ENCODE results near the gene TNF.
A peak's percentile ranks its signal among the peaks of the same experiment; 100 is the strongest.
"Not testable (repeated sequence)": the region's sequence is repeated elsewhere in the genome, so short reads cannot be mapped to it uniquely, and the experiment has no call there.

The TNF gene

DNA sequence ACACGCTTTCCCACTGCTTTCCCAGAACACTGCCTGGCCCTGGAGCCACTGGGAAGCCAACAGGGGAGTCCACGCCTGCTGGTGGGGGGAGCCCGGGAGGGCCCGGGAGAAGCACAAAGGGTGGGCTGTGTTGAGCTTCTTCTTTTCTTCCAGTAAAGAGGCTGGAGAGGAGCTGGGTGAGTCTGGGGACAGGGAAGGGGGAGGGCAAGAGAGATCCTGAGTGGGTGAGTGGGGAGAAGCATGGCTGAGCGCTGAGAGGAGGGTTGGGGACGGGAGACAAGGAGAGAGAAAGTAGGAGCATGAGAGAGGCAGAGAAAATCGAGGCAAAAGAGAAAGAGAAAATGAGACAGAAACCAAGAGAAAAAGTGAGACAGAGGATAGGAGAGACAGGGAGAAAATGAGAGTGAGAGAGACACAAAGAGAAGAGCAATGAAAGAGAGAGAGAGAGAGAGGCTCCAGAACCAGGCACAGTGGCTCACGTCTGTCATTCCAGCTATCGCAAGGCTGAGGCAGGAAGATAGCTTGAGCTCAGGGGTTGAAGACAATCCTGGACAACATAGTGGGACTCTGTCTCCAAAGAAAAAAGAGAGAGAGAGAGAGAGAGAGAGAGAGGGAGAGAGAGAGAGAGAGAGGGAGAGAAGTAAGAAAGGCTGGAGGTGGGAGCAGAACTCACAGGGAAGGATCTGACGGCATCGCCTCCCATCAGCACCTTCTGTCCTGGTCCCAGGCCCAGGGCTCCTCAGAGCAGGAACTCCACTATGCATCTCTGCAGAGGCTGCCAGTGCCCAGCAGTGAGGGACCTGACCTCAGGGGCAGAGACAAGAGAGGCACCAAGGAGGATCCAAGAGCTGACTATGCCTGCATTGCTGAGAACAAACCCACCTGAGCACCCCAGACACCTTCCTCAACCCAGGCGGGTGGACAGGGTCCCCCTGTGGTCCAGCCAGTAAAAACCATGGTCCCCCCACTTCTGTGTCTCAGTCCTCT lies 12.7 kb downstream of the TNF start:
- no peak for DNase-seq (ENCODE audit: low read depth in 2 of 2, low spot score in 1 of 2)

DNA sequence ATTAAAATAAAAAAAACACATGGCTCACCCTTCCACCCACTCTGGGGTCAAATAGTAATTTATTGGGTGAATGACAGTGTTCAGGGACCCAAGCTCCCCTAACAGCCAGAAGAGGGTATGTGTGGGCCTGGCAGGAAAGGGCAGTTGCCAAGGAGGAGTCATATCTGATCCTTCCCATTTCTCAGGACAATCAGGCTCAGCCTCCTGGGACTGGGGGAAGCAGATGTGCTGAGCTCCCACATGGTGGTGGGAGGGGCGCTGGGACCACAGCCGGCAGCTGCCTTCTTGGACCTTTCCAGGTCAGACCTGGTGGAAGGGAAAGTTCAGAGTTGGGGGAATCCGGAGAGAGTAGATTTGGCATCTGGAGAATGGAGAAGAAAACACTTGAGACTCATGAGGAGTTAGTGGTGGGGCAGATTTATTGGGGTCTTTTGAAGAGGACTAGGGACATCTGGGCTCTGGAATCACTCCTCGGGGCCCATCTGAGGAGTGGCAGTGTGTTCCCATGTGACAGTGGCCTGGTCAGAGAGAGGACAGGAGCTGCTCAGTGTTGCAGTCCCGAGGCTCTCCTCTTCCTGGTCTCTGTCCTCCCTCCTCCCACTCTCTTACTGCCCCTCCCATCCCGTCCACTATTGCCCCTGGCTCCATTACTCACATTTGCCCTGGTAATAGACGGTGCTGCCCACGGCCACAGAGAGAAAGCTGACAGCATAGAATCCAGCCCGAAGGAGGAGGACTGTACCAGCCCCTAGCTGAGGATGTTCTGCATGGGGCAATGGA lies 13.7 kb downstream of the TNF start:
- no peak for DNase-seq (ENCODE audit: low read depth in 2 of 2, low spot score in 1 of 2)

DNA sequence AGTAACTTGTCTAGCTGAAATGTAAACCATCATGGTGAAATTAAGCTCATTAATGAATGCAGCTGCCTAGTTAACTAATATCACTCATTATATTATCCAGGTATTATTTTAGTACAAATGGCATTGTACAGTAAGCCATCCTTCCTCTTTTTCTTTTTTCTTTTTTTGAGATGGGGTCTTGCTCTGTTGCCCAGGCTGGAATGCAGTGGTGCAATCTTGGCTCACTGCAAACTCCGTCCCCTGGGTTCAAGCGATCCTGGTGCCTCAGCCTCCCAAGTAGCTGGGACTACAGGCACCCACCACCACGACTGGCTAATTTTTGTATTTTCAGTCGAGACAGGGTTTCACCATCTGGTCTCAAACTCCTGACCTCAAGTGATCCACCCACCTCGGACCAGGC lies 15.3 kb downstream of the TNF start:
- not testable (repeated sequence) for DNase-seq (ENCODE audit: low read depth in 2 of 2, low spot score in 1 of 2)

DNA sequence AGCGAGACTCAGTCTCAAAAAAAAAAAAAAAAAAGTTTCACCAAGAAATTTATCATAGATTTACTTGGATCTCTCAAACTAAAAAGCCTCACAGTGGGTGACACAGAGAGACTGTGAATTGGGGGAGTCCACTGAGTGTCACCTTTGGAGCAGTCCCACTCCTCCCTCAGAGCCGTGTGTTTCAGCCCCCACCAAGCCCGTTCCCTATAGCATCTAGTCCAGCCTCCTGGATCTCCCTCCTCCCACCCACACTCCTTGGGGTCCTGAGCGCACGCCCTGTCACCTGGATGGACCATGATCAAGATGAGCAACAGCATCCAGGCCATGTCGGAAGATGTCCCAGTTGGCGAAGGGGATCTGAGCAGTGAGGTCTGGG lies 17.0 kb downstream of the TNF start:
- no peak for DNase-seq (ENCODE audit: low read depth in 2 of 2, low spot score in 1 of 2)

DNA sequence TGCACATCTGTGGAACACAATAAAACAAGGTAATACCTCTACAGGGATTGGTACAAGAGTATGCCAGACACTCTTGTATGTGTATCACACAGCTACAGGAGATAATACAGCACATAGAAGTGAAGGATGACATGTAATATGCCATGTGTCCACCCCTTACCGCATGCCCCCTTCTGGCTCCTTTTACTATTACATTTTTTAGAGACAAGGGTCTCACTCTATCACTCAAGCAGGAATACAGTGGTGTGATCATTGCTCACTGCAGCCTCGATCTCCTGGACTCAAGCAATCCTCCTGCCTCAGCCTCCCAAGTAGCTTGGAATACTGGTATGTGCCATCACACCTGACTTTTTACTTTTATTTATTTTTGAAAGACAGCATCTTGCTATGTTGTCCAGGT lies 21.6 kb downstream of the TNF start:
- DNase-seq (ENCODE audit: low read depth in 2 of 2, low spot score in 1 of 2): no peak

DNA sequence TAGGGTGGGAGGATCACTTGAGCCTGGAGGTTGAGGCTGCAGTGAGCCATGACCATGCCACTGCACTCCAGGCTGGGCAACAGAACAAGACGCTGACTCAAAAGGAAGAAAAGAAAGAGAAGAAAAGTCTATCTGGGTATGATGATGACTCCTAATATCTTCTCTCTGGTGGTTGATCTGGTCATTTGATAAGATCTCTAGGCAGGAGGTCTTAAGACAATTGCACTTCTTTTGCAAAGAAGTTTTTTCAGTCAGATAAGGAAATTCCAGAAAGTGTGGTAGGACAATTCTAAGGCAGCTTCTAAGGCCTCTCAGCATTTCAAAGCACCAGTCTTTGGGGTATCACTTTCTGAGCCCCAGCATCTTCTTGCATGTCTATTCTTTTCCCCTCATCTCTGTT lies 32.0 kb downstream of the TNF start:
- no peak for DNase-seq (ENCODE audit: low read depth in 2 of 2, low spot score in 1 of 2)

DNA sequence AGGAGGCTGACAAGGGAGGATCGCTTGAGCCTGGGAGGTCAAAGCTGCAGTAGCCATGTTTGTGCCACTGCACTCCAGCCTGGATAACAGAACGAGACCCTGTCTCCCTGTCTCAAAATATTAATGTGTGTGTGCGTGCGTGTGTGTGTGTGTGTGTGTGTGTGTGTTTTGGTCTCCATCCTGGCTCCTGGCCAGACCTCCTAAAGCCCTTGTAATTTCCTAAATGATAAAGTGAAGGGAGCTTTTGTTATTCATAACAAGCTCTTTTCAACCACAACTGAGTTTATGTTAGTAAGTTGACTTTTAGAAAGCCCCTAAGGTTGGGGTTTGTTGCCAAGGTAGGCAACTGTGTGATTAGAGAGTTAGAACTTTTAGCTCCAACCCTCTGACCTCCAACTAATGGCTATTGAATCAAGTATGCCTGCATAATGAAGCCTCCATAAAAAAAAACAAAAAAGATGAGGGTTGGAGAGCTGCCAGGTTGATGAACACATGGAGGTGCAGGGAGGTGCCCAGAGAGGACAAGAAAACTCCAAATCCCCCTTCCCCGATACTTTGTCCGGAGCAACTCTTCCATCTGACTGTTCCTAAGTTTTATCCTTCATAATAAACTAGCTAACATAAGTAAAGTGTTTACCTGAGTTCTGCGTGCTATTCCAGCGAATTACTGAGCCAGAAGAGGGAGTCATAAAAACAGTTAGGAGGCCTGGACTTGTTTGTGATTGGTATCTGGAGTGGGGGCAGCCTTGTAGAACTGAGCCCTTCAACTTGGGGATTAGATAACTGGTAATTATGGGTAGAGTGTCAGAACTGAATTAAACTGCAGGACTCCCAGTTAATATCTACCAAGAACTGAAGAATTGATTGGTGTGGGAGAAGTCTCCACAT lies 34.4 kb downstream of the TNF start:
- no peak for DNase-seq (ENCODE audit: low read depth in 2 of 2, low spot score in 1 of 2)

DNA sequence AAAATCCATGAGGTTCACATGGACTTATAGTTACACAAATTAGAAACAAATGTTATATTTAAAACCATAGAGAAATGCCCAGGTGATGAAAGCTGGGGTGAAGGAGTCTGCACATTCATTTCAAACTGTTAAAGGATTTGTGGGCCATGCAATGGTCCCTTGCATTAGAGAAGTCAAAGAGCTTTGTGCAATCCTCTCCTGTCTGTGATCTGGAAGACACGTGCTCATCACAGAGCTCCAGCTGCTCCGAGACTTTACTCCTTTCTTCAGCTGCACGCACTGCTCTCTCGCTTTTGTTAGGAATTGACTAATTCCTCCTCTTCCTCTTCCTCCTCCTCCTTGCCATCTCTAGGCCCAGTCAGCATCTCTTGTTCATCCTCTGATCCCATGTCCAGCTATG lies 35.6 kb downstream of the TNF start:
- no peak for DNase-seq (ENCODE audit: low read depth in 2 of 2, low spot score in 1 of 2)

DNA sequence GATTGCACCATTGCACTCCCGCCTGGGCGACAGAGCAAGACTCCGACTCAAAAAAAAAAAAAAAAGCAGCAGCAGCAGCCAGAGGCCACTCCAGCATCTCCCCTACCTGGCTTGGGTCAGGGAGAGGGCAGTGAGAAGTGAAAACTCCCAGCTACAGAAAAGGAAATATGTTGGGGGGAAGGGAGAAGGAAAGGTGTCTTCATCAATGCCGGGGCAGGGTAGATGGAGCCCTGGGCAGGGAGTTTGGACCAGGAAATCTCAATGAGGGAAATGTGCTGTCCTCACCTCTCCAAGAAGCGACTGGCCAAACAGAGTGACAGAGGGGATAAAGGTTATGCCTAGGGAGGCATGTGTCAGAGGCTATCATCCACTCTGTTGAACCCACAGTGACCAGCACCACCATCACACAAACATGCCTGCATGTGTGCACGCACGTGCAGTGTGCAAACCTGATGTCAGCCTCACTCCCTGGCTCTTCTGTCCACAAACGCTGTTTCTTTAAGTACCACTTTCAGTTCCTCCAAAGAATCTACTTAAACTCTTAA lies 38.8 kb downstream of the TNF start:
- DNase-seq (ENCODE audit: low read depth in 2 of 2, low spot score in 1 of 2): no peak

DNA sequence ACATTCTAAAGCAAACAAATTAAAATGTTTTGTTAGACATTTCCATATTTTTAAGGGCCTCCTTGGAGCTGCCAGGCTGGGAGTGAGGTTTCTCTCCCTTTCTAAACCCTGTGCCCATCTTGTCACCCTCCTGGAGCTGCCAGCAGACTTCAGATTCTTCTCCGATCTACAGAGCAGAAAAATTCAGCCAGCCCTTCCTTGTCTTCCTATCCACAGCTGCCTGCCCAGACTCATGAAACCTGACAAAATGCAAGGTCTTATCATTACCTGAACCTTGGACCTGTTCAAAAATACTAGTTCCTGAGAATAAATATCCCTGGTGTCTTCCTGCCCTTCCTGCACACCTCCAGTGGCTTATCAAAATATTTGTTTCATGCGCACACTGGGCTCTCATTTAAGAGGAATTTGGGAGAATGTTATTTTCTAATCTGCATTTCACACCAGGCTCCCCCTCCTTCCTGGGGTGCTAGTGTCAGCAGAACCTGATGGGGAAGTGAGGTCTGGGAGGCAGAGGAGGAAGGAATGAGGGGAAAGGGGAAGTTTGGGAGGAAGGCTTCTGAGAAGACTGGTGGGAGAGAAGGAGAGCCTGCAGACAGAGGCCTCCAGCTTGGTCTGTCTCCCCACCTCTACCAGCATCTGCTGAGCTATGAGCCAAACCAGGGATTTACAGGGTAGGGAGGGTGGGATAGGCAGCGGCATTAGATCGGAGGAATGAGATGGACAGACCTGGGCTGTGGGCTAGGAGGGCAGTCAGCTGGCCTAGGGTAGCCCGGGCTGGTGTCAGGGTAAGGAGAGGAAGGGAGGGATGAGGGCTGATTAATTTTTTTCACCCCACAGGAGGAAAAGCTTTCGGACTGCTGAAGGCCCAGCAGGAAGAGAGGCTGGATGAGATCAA lies 39.6 kb downstream of the TNF start, which contains the start of gene AIF1:
Gene AIF1, plus strand, starts transcription at position 551 of the 895 bp plus-strand sequence. Its CDS starts 96 bp downstream, at position 647.
- no peak for DNase-seq (ENCODE audit: low read depth in 2 of 2, low spot score in 1 of 2)

DNA sequence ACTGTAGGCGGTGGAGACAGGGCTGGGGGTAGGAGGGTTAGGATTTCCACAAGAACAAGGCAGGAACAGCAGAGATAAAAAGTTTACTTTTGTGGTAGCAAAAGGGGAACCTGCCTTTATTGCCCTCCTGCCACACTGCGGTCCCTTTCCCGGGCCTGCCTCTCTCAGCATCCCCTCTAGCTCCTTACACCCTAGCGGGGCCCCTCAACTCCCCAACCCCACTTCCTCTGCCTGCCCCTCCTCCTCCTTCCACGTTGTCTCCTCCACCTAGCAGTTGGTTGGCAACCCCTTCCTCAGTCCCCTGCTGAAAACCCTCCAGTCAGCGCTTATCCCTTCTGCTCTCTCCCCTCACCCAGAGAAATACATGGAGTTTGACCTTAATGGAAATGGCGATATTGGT lies 40.4 kb downstream of the TNF start:
- DNase-seq (ENCODE audit: low read depth in 2 of 2, low spot score in 1 of 2): no peak

DNA sequence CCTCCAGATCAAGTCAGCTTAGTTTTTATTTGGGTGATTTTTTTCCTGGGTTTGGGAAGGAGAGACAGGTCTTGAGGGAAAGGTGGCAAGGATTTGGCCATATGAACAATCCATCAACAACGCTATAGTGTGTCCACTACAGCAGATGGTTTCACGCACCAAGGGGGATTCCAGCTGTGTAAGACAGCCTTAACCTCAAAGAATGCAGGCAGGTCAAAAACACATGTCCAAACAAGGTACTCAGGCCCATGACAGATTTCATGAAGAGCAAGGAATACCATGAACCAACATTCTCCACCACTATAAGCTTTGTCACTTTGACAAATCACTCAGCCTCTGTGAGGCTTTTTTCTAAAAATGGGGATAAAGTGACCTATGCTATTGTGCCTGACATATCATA lies 41.6 kb downstream of the TNF start:
- DNase-seq (ENCODE audit: low read depth in 2 of 2, low spot score in 1 of 2): no peak

DNA sequence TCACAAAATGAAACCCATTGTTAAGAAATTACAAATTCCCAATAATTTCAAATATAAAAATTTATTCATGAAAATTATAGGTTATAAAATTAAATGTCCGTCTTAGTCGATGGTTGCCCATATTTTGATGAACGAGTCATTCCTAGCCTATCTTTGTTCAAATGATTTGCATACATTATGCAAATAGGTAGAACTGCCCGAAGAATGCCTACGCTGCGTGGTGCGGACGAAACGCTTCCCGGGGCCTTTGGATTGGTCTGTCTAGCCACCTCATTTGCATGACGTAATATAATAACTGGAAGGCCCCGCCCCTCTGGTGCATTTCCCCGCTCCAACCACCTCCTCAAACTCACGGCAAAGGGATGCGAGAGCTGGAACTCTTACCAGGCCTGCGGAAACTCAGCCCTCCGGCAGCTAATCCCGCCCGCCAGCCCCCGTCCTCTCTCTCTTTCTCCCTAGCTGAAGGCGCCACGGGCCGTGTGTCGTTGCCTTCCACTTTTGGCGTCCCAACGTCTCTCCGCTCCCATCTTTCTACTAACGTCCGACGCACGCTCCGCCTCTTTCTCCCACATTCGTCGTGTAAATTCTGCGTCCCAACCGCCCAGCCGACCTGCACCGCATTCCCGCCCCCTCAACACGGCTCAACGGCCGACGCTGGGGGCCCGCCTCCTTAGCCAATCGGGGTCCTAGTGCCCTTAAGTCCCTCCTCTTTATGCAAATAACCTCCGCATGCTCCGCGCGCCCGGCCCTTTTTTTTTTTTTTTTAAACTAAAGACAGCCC lies 44.6 kb downstream of the TNF start:
- DNase-seq (ENCODE audit: low read depth in 2 of 2, low spot score in 1 of 2): peak; percentile 89 to 94

DNA sequence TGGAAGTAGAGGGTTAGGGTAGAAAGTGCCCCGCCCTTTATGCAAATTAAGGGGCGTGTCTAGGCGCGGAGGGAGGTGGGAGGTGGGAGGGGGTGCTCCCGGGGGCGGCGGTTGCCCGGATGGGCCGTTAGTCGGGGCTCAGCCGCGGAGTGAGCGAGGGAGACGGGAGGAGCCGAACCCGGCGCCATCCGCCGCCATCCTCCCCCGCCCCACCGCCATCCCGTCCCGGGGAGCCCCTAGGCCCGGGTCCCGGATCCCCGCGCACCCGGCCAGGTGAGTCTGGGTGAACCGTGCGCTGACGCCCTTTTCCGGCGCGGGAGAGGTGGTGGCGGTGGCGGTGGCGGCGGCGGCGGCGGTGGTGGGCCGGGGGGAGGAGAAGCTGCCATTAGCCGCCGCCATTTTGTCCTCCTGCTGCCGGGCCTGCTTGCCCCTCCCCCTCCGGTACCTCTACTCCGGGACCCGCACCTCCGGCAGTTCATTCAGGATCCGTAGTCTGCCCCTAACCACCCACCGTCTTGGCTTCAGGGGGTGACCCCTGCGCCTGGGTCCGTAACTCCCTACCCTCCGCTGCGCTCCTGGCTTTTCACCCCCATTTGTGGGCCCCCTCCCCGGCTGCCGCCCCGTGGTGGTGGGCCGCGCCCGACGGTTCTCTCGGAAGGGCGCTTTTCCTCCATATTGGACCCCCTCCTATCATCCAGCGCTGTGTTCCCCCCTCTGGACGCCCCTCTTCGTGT lies 45.4 kb downstream of the TNF start, which contains the start of gene PRRC2A:
Gene PRRC2A, plus strand, starts transcription at position 130 of the 734 bp plus-strand sequence. CDS start 2,075 bp downstream, outside the sequence.
- peak; percentile 46 to 93 for DNase-seq (ENCODE audit: low read depth in 2 of 2, low spot score in 1 of 2)

DNA sequence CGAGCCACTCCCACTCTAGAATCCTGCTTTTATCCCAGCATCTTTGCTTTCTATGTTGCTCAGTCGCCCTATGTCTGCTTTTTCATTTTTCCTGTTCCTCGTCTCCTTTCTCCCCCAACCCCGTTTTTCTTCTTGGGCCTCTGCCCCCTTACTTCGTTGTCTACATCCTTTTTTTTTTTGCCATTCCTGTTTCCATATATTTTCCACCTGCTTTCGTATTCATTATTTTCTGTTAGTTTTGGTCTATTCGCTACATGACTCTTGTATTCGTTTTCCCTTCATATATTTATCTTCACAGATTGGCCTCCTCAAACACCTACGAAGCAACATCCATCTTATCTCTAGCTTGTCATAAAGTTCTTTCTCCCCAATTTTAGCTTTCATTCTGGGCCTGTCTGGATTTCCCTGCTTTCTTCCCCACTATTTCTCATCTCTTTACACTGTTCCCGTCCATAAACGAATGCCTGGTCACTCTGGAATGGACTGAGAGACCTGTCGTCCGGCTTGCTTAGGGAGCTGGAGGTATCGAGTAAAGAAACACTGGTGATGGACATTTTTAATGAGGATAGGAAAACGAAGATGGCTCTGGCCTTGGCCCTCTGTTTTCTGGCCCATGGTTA lies 46.1 kb downstream of the TNF start:
- DNase-seq (ENCODE audit: low read depth in 2 of 2, low spot score in 1 of 2): no peak

DNA sequence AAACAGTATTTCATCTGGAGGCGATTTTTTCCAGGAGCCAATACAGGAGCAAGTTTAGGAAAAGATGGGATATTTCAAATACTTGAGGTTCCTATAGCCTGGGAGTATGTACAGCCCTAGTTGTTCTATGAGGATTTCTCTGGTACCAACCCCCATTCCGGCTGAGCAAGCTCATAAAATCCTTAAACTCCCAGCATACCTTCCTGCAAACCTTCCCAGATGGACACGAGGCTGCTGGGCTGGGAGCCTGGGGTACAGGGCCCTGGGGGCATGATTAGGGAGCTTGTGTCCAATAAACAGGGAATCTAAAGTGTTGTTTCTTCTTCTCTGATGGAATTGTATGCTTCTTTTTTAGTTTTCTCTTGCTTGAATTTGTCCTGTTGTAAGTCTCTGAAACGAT lies 46.6 kb downstream of the TNF start:
- DNase-seq (ENCODE audit: low read depth in 2 of 2, low spot score in 1 of 2): no peak

DNA sequence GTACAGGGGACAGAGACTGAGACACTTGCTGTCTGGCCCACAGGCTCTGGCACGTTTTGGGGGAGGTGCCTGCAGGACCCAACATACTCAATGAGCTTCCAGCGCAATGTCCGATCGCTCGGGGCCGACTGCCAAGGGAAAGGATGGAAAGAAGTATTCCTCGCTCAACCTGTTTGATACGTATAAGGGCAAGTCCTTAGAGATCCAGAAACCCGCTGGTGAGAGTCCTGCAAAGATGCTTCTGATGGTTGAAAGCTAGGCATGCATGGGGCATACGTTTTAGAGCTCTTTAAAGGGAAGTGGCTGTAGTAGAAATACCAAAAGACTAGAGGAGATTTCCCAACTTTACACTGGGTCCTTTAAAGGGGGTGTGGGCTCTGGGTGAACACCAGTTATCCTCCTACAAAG lies 47.3 kb downstream of the TNF start:
- DNase-seq (ENCODE audit: low read depth in 2 of 2, low spot score in 1 of 2): no peak

DNA sequence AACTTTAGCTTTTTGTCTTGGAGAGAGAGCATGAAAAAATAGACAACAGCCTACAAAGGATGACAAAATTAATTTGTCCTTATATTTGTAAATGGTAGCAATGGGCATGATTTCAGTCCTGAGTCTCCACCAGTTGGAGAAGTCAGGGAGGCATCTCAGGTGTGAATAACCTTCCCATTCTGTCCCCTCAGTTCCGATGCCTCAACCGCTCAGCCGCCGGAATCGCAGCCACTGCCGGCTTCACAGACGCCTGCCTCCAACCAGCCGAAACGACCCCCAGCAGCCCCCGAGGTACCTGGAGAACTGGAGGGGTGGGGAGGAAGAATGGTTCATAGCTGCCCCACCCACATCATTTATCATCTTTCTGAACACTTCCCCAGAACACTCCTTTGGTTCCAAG lies 48.7 kb downstream of the TNF start:
- DNase-seq (ENCODE audit: low read depth in 2 of 2, low spot score in 1 of 2): no peak

Data from stimulated activated CD8-positive, alpha-beta memory T cell treated with anti-CD3 and anti-CD28 coated beads, Interleukin-4, amount 100 ng/mL, for 1 hour (primary cell).